ENCODE measurements around the gene NCOR2. TPM values are rescaled to one million over a fixed set of nuclear protein-coding genes. Genes with fewer than 3 reads are reported as not detected.

Gene NCOR2
- total and polyA plus RNA-seq, 12 donors, result 16.9 to 243 (median 173) TPM

DNA sequence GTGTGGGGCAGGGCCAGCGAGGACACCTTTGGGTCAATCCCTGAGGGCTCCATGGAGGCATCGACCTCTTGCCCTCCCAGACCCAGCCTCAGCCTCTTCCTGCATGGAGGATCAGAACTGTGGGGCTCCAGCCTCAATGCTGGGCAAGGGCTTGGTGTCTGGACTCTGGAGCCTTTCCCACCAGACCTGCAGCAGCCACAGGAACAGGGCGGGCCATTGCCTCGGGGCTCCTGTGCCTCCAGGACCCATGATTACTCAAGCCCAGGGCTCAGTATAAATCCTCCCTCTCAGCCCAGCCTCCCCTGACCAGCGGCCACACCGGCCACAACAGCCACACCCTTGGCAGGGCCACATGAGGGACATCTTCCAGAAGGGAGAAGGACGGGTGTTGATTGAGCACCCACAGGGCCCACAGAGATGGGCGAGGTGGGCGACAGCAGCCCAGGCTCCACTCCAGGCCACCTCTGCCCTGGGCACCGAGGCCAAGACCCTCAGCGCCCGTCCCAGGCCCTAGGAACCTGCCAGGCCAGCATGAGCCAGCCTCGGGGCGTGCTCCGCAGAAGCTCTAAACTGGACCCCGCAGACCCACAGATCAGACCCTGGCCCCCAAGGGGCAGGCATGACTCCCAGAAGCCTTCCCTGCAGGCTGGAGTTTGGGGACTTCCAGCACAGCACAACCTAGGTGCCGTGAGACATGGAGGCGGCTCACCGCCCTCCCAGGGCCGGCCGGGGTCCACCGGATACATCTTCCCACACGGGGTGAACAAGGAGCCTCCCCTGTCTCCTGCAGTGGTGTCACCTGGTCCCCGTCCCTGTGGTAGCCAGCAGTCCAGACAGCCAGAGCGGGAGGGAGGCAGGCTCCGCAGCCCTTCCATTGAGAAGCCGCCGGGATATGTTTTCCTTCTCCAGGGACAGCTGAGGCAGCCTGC lies 25.1 kb downstream of the NCOR2 start:
- DNase-seq, result no peak
- no peaks in the 10 kb centered on the region for H3K27me3 ChIP-seq
- H3K27ac ChIP-seq, result peak overlapping the region in 2 of 5 donors; percentile 38 to 88
- TF ChIP-seq, protein P1, sequence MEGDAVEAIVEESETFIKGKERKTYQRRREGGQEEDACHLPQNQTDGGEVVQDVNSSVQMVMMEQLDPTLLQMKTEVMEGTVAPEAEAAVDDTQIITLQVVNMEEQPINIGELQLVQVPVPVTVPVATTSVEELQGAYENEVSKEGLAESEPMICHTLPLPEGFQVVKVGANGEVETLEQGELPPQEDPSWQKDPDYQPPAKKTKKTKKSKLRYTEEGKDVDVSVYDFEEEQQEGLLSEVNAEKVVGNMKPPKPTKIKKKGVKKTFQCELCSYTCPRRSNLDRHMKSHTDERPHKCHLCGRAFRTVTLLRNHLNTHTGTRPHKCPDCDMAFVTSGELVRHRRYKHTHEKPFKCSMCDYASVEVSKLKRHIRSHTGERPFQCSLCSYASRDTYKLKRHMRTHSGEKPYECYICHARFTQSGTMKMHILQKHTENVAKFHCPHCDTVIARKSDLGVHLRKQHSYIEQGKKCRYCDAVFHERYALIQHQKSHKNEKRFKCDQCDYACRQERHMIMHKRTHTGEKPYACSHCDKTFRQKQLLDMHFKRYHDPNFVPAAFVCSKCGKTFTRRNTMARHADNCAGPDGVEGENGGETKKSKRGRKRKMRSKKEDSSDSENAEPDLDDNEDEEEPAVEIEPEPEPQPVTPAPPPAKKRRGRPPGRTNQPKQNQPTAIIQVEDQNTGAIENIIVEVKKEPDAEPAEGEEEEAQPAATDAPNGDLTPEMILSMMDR (IDR thresholded peaks at IDR 0.05), result no peak
- no peak for TF ChIP-seq POLR2A (IDR thresholded peaks at IDR 0.05)
- no peaks in the 10 kb centered on the region for H3K9me3 ChIP-seq (replicated peaks in 1 of 3)
- intact Hi-C loops (cut with DNase I), result no loop called here
- no peak overlapping the region for H3K4me3 ChIP-seq
- H3K4me1 ChIP-seq (replicated peaks in 1 of 2), result peaks cover 57 to 80% of the 10 kb centered on the region in 2 donors
- 58 to 85% (median 77%) methylated on average over 7 to 28 of the region's 28 CpGs for WGBS, 4 donors
- H3K36me3 ChIP-seq (replicated peaks in 1 of 2), result no peaks in the 10 kb centered on the region

DNA sequence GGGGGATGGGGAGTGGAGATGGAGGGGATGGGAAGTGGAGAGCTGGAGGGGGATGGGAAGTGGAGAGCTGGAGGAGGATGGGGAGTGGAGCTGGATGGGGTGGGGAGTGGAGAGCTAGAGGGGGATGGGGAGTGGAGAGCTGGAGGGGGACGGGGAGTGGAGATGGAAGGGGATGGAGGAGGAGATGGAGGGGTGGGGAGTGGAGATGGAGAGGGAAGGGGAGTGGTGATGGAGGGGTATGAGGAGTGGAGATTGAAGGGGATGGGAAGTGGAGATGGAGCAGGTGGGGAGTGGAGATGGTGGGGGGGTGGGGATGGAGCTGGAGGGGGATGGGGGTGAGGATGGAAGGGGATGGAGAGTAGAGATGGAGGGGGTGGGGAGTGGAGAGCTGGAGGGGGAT lies 26.1 kb downstream of the NCOR2 start:
- H3K4me3 ChIP-seq, result no peak overlapping the region
- WGBS, 4 donors, result 67 to 100% (median 80%) methylated on average over 1 of the region's 1 CpG
- H3K27me3 ChIP-seq, result no peaks in the 10 kb centered on the region
- H3K27ac ChIP-seq, result no peak overlapping the region
- DNase-seq, result no peak
- intact Hi-C loops (cut with DNase I), result no loop called here
- TF ChIP-seq POLR2A (IDR thresholded peaks at IDR 0.05), result no peak
- TF ChIP-seq, protein P1 (IDR thresholded peaks at IDR 0.05), result no peak
- no peaks in the 10 kb centered on the region for H3K36me3 ChIP-seq (replicated peaks in 1 of 2)
- H3K9me3 ChIP-seq (replicated peaks in 1 of 3), result no peaks in the 10 kb centered on the region
- peaks cover 56 to 83% of the 10 kb centered on the region in 2 donors for H3K4me1 ChIP-seq (replicated peaks in 1 of 2)

DNA sequence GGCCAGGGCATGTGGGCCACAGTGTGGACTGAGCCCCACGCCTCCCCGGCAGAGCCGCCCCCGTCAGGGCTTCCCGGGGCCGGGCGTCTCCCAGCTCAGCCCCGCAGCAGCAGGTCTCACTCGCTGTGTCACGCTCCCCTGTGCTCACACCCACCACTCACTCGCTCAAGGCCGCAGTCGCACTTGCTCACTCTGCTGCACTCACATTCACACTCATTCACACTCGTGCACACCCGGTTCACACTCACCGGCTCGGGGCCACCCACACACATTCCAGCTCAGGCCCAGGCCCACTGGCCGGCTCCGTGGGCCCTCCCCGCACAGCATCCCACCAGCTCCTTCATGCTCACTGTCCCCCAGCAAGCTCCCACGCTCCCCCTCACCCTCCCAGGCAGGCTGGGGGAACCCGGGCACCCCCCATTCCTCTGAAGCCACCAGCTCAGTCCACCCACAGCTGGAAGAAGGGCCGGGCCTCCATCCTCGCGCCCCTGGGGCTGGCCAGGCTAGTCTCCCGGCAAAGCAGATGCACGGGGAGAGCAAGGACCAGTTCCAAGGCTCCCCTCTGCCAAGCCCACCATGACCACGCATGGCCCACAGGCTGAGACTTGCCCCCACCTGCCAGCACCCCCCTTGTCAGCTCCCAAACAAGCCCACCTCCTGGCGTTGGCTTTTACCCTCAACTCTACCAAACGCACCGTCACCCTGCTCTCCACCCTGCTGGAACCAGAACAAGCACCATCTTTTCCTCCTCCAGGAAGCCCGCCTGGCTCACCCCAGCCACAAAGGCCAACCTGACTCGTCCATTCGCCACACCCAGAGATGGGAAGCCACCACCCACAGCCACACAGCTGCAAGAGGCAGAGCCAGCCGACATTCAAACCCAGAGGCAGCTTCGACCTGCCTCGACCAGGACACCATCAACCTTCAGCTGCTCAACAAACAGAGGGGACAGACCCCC lies 28.0 kb downstream of the NCOR2 start:
- Histone ChIP-seq H3K9me3 (replicated peaks in 1 of 3) (no peaks in the 10 kb centered on the region), H3K27me3 (no peaks in the 10 kb centered on the region), H3K36me3 (replicated peaks in 1 of 2) (no peaks in the 10 kb centered on the region), H3K27ac (peak overlapping the region in 4 of 5 donors; percentile 49 to 84 (median 74)), H3K4me1 (replicated peaks in 1 of 2) (peaks cover 36 to 63% of the 10 kb centered on the region in 2 donors), H3K4me3 (no peak overlapping the region)
- TF ChIP-seq POLR2A (IDR thresholded peaks at IDR 0.05), result no peak
- TF ChIP-seq, protein P1 (IDR thresholded peaks at IDR 0.05), result no peak
- peak in 2 of 7 donors; percentile 37 to 52 for DNase-seq
- intact Hi-C loops (cut with DNase I), result no loop called here
- WGBS, 4 donors, result 60 to 69% (median 67%) methylated on average over 26 to 37 of the region's 37 CpGs
